NB4 (cell line): ENCODE results near the gene ADAMTS18.

Experiments
- CTCF ChIP-seq: IDR thresholded peaks from one replicate; pipeline ENCODE4 v1.5.1; 2012; ENCODE audit warnings: low read depth, low read length
- MAX ChIP-seq: IDR thresholded peaks from 2 replicates; pipeline ENCODE4 v1.6.1; 2011; ENCODE audit warnings: low read depth, low read length
- MYC ChIP-seq: IDR thresholded peaks from 2 replicates; pipeline ENCODE4 v1.6.1; 2011; ENCODE audit warnings: low read depth, low read length
- POLR2A ChIP-seq: IDR thresholded peaks from 2 replicates; pipeline ENCODE4 v1.6.1; 2011; ENCODE audit warnings: mild to moderate bottlenecking; ENCODE audit not compliant: insufficient read length; ENCODE audit errors: extremely low read depth

- TF ChIP-seq MYC (no peak), MAX (no peak), CTCF (no peak), POLR2A (no peak)
Measured at GRCh38 chr16:77246150-77246549, 188.7 kb downstream of the ADAMTS18 start.
